ENCODE measurements around the gene ADAMTSL1.

- no peak for TF ChIP-seq CTCF (IDR thresholded peaks at IDR 0.05)
- no peak for TF ChIP-seq POLR2AphosphoS5 (IDR thresholded peaks at IDR 0.05; ENCODE audit: low read depth, low read length)
- TF ChIP-seq REST (IDR thresholded peaks at IDR 0.05; ENCODE audit: insufficient read depth in 1 of 2, low read depth in 2 of 2, low read length in 1 of 2): no peak
- TF ChIP-seq SIN3A (IDR thresholded peaks at IDR 0.05; ENCODE audit: borderline replicate concordance, insufficient read depth, low read depth, low read length): no peak
Measured at GRCh38 chr9:18618862-18619261, 144.9 kb downstream of the ADAMTSL1 start.

Measured in Panc1 (cell line).